Measurements from ENCODE around the gene CIC.
A peak's percentile ranks its signal among the peaks of the same experiment; 100 is the strongest.

The CIC gene

DNA sequence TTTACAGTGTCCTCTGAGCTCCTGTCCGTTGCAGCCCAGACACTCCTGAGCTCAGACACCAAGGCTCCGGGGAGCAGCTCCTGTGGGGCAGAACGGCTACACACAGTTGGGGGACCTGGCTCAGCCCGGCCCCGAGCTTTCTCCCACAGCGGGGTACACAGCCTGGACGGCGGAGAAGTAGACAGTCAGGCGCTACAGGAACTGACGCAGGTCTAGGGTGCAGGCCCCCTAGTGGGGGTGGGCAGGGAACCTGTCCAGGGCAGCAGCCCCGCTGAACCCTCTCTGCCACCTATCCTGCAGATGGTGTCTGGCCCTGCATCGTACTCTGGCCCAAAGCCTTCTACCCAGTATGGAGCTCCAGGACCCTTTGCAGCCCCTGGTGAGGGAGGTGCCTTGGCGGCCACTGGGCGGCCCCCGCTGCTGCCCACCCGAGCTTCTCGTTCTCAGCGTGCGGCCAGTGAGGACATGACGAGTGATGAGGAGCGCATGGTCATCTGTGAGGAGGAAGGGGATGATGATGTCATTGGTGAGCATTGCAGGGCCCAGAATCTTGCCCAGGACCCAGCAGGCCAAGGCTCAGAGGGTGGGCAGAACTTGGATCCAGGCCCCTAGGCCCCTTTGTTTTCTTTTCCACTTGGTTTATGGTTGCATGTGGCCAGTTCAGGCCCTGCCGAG lies 20.0 kb downstream of the CIC start:
- no peak for DNase-seq (ENCODE audit: low read depth)

DNA sequence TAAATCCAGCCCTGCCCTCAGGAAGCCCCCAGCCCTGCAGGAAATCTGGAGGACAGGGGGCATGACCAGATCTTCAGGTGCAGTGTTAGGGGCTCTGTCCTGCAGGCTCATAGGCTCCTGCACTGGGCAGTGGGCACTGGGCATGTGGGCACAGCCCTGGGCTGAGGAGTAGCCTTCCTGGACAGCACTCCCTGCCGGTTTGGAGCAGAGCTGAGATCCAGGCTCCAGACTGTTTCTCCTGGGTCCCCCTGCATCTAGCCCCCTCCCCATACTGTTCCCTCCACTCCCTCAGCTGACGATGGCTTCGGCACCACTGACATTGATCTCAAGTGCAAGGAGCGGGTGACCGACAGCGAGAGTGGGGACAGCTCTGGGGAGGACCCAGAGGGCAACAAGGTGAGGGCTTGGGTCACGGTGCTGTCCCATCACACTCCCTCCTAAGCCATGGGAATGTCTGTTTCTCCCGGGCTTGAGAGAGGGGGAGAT lies 20.5 kb downstream of the CIC start:
- DNase-seq (ENCODE audit: low read depth) = no peak

DNA sequence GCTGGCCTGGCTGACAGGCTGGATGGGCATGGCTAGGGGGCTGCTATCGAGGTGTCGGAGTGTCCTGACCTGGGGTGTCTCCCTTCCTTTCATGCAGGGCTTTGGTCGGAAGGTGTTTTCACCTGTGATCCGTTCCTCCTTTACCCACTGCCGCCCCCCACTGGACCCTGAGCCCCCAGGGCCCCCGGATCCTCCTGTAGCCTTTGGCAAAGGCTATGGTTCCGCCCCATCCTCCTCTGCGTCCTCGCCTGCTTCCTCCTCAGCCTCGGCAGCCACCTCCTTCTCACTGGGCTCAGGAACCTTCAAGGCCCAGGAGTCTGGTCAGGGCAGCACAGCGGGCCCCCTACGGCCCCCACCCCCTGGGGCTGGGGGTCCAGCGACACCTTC lies 21.1 kb downstream of the CIC start:
- no peak for DNase-seq (ENCODE audit: low read depth)

DNA sequence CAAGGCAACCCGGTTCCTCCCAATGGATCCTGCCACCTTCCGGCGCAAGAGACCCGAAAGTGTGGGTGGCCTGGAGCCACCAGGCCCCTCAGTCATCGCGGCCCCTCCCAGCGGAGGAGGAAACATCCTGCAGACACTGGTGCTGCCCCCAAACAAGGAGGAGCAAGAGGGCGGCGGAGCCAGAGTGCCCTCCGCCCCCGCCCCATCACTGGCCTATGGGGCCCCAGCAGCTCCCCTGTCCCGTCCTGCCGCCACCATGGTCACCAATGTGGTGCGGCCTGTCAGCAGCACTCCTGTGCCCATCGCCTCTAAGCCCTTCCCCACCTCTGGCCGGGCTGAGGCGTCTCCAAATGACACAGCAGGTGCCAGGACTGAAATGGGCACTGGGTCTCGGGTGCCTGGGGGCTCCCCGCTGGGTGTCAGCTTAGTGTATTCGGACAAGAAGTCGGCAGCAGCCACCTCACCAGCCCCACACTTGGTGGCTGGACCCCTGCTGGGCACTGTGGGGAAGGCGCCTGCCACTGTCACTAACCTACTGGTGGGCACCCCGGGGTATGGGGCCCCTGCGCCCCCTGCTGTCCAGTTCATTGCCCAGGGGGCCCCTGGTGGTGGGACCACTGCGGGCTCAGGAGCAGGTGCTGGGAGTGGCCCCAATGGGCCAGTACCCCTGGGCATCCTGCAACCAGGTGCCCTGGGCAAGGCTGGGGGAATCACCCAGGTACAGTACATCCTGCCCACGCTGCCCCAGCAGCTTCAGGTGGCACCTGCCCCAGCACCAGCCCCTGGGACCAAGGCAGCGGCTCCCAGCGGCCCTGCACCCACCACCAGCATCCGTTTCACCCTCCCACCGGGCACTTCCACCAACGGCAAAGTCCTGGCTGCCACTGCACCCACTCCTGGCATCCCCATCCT lies 21.7 kb downstream of the CIC start:
- no peak for DNase-seq (ENCODE audit: low read depth)

DNA sequence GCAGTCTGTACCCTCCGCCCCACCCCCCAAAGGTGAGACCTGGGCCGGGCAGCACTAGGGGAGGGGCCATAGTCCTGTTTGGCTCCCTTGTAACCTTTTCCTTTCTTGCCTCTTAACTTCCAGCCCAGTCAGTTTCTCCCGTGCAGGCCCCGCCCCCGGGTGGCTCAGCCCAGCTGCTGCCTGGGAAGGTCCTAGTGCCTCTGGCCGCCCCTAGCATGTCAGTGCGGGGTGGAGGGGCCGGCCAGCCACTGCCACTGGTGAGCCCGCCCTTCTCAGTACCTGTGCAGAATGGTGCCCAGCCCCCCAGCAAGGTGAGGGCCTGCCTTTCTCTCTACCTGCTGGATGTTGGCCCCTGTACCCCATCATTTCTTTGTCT lies 22.4 kb downstream of the CIC start:
- DNase-seq (ENCODE audit: low read depth) = no peak

DNA sequence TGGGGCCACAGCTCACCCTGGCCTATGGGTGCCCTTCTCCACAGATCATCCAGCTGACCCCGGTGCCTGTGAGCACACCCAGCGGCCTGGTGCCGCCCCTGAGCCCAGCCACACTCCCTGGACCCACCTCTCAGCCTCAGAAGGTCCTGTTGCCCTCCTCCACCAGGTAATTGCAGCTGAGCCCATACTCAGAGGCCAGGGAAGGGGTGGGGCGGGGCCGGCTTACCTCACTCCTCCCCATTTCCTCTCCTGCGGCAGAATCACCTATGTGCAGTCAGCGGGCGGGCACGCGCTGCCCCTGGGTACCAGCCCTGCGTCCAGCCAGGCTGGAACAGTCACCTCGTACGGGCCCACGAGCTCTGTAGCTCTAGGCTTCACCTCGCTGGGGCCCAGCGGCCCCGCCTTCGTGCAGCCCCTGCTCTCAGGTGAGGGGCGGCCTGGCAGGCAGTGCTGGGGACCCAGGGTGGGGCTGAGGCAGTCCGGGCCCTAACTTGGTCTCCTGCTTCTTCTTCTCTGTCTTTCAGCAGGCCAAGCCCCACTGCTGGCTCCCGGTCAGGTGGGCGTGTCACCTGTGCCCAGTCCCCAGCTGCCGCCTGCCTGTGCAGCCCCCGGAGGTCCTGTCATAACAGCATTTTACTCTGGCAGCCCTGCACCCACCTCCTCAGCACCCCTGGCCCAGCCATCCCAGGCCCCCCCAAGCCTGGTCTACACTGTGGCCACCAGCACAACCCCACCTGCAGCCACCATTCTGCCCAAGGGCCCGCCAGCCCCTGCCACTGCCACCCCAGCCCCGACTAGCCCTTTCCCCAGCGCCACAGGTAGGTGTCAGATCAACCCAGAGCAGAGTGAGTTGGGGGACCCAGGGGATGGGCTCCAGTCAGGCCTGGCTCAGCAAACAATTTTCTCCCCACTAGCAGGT lies 23.2 kb downstream of the CIC start:
- no peak for DNase-seq (ENCODE audit: low read depth)

DNA sequence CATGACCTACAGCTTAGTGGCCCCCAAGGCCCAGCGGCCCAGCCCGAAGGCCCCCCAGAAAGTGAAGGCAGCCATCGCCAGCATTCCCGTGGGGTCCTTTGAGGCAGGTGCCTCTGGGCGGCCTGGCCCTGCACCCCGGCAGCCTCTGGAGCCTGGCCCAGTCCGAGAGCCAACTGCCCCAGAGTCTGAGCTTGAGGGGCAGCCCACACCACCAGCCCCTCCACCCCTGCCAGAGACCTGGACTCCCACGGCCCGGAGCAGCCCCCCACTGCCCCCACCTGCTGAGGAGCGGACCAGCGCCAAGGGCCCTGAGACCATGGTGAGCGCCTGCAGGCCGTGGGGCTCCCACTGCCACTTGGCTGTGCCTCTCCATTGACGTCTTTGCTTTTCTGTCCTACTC lies 23.9 kb downstream of the CIC start:
- DNase-seq (ENCODE audit: low read depth) = no peak

DNA sequence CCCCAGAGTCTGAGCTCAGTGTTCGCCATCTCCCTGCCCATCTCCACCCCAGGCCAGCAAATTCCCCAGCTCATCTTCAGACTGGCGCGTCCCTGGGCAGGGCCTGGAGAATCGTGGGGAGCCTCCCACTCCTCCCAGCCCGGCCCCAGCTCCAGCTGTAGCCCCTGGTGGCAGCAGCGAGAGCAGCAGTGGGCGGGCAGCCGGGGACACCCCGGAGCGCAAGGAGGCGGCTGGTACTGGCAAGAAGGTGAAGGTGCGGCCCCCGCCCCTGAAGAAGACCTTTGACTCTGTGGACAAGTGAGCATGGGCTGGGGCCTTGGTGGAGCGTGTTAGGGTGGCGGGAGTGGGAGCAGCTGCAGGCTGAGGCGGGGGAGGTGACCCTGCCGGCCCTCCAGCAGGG lies 24.5 kb downstream of the CIC start:
- DNase-seq (ENCODE audit: low read depth) = no peak

DNA sequence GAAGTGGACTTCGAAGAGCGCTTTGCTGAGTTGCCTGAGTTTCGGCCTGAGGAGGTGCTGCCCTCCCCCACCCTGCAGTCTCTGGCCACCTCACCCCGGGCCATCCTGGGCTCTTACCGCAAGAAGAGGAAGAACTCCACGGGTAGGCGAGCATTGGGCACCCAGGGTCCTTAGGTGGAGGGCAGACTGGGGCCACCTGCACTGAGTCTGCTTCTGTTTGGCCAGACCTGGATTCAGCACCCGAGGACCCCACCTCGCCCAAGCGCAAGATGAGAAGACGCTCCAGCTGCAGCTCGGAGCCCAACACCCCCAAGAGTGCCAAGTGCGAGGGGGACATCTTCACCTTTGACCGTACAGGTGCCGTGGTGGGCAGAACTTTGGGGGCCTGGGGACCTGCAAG lies 24.9 kb downstream of the CIC start:
- no peak for DNase-seq (ENCODE audit: low read depth)

DNA sequence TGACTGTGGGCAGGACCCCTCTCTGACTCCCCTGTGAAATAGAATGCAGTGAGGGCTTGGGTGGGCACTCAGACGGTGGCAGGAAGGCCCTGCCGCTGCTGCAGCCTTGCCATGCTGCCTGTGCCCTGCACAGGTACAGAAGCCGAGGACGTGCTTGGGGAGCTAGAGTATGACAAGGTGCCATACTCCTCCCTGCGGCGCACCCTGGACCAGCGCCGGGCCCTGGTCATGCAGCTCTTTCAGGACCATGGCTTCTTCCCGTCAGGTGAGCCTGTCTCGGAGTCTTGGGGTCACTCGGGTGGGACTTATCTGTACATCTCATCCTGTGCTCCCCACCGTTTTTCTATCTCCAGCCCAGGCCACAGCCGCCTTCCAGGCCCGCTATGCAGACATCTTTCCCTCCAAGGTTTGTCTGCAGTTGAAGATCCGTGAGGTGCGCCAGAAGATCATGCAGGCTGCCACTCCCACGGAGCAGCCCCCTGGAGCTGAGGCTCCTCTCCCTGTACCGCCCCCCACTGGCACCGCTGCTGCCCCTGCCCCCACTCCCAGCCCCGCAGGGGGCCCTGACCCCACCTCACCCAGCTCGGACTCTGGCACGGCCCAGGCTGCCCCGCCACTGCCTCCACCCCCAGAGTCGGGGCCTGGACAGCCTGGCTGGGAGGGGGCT lies 25.6 kb downstream of the CIC start:
- DNase-seq (ENCODE audit: low read depth) = no peak

DNA sequence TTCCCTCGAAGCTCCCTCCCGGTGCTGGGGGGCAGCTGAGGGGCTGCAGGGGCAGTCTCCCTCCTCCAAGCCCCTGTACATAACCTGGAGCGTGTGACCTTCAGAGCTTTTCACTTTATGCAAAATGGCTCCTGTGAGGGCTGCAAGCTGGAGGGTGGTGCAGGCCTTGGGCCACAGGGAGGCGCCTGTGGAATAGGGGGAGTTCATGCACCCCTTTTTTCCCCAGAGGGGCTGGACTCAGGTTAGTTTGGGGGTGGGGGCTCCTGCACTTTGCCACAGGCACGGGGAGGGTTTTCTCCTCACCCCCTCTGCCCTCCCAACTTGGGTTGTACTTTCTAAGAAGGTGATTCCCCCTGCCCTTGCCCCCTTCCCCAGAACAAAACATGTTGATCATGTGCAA lies 26.3 kb downstream of the CIC start:
- no peak for DNase-seq (ENCODE audit: low read depth)

DNA sequence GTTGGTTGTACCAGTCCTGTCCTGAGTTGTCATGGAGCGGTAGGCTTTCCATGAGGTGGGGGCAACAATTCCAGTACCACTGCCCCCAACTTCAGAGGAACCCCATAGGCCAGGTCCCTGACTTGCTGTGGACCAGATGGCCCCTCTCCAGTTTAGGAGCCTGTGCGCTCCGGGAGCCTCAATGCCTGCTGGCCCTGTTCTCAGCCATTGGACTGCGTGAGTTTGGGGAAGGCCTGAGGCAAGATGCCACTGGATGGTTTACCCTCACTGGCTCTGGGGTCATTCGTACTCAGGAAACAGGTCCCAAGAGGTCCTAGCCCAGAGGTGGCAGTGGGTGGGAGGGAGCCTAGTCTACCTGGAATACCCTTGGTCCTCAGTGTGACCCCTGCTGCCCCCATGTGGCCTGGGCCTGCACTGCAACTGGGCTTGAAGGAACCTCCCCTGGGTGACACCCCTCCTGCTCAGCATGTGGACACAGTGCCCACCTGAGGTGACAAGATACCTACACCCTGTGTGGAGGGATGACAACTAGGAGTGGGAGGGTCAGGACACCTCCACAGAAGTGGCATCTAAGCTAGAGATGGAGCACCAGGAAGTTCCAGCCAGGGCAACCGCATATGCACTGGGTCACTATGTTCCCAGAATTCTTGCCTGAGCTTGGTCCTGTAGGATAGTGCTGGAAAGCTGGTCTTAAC lies 26.9 kb downstream of the CIC start:
- DNase-seq (ENCODE audit: low read depth) = peak; percentile 36

DNA sequence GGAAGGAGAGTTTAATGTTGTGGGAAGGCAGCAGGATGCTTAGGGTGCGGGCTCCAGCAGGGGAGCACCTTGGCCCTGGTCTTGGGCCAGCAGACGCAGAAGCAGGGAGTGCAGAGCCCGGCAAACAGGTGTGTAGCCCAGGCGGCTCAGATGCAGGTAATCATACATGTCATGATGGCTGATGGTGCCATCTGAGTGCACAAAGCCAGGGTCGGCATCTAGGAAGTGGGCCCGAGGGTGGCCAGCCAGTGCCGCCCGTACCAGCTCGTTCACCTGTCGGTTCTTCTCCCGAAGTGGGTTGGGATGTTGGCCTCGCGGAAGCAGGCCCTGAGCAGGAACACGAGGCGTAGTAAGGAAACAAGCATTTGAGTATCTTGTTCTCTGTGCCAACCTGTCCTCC lies 28.0 kb downstream of the CIC start:
- DNase-seq (ENCODE audit: low read depth) = no peak

DNA sequence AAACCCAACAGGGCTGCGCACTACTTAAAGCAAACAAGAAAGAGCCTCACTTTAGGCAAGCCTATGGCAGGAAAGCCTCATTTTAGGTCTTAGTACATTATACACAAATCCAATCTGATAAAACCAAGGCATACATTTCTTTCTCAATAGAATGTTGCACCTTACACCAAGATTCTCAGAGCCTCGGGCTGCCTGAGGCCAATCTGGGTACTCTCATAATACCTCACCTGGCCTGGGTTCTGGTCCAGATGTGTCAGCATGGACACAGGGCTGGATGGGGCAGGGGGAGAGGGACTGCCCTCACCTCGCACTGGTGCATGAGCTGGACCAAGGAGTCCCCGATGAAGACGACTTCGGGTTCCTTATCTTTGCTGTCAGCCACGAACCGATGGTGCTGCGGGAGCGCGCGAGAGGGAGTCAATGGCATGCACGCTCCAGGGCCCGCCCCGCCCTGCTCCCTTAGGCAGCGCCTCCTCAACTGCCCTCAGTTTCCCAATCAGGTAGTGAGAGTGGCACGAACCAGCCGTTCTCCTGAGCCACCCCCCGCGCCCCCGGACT lies 32.7 kb downstream of the CIC start, which contains the start of gene PRR19:
Gene PRR19, plus strand, starts transcription at position 487 of the 558 bp plus-strand sequence. CDS start 7,453 bp downstream, outside the sequence.
- DNase-seq (ENCODE audit: low read depth) = no peak

DNA sequence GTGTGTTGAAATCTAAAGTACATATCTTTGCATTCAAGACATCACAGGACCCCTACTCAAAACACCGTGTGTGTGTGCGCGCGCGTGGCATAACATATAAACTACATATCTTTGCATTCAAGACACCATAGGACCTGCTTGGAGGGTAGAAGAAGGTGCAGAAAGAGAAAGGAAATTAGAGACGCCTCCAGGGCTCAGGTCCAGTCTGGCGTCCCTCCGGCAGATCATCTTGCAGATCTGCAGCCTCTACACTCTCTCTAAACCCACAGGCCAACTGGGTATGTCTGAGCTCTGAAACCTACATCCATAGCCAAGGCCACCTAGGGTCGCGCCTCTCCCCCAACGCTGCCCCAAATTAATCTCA lies 34.0 kb downstream of the CIC start:
- DNase-seq (ENCODE audit: low read depth) = no peak

DNA sequence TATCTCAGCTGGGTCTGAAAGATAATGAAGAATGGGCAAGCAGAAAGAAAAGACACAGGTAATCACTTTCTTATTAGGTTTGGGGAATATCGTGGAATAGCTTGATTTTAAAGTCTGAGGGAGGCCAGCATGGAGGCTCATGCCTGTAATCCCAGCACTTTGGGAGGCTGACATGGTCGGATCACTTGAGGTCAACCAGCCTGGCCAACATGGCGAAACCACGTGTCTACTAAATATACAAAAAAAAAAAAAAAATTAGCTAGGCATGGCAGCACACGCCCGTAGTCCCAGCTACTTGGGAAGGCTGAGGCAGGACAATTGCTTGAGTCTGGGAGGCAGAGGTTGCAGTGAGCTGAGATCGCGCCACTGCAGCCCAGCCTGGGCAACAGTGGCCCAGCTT lies 34.8 kb downstream of the CIC start:
- DNase-seq (ENCODE audit: low read depth) = no peak

DNA sequence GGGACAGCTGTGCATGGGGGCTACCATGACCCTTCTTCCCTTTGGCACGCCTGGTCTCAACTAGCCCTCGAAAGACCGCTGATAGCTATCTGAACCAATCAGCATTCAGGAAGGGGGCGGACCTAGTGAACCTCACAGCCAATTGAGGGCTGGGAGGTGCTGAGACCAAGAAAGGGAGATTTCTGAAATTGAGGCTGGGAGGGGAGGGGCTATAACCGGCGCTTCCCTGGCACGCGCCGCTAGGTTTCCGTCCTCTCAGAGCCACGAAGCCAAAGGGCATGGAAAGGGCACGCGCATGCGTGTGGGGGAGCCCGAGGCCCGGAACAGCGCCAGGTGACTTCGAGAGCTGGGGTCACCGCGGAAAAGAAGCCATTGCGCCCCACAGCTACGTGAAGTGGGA lies 37.6 kb downstream of the CIC start:
- no peak for DNase-seq (ENCODE audit: low read depth)

DNA sequence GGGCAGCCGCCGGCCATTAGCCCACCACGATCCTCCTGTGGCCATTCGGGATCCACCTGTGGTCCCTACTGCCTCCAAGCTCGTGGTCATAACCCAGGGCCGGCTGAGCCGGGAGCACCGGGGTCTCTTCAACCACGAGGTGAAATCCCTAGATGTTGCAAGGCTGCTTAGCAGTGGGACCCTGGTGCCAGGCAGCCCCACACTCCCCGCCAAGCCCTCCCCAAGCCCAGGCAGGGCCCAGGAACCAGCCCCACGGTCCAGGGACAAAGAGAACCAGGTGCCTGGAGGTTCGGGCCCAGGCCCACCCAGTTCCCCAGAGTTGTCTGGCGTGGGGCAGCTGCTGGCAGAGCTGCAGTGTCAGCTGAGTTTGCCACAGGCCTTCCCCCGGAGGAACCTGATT lies 40.6 kb downstream of the CIC start:
- no peak for DNase-seq (ENCODE audit: low read depth)

DNA sequence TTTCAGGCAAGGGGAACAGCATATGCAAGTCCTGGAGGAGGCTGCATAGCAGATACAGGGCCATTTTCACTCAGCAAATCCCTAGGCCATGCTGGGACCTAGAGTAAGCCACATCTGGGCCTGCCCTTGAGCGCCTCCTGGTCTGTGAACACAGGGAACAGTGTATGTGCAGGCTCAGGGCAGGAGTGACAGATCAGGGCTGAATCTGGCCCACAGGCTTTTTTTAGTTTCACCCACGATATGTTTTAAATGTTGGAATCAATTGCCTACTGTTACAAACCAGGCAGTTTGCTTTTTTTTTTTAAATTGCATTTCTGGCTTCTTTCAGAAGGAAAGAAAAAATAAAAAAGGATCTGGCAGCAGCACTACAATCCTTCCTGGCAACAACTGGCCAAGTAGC lies 42.6 kb downstream of the CIC start:
- DNase-seq (ENCODE audit: low read depth) = no peak

DNA sequence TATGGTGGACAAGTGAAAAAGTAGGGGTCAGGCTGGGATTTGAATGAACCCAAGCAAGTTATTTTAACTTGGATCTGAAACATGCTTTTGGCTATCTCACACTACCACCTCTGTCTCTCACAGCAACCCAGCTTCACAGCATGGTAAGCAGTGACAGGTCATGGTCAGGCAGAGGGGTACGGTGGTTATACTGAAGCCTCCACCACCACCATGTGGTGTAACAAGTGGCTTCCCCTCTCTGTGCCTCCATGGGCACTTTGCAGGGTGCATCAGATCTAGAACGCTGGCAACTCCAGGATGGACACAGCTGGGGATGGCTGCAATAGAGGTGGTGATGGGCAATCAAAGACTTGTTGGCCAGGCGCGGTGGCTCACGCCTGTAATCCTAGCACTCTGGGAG lies 43.3 kb downstream of the CIC start:
- no peak for DNase-seq (ENCODE audit: low read depth)

Data from fibroblast of gingiva (primary cell).